Caki2 (cell line): ENCODE data around the gene DLG1. TPM values are rescaled to one million over a fixed set of nuclear protein-coding genes. Genes with fewer than 3 reads are reported as not detected.

Experiments
- DNase-seq: peaks from one replicate; pipeline ENCODE4 v3.0.0-alpha.2; 2015; ENCODE audit warnings: low read depth
- in situ Hi-C: cut with HindIII; loops from 2 replicates; pipeline ENCODE4 v1.10.0; 2016; ENCODE audit warnings: low sequenced_read_pairs, low pct_unique_long_range_greater_than_20kb, mixed read lengths
- total RNA-seq: library from RNA; depleted of rRNA; stranded (reverse); fragments of >200 nt; shearing (Covaris generic); gene quantifications from 2 replicates; pipeline ENCODE4 v1.2.3, GENCODE V29; 2014; ENCODE audit warnings: low replicate concordance

Gene DLG1
- total RNA-seq, 1 experiment from 2014 or later: 17.4 TPM

GRCh38 chr3:197021729-197022404 is 276.5 kb downstream of the DLG1 start:
- in situ Hi-C loops: no loop called here

GRCh38 chr3:197021231-197021630 is 277.2 kb downstream of the DLG1 start:
- in situ Hi-C loops: no loop called here
- DNase-seq: no peak

More at GRCh38 chr3:197021729-197022404, 276.5 kb downstream of the DLG1 start:
- no peak for DNase-seq

GRCh38 chr3:197019535-197019934 is 278.9 kb downstream of the DLG1 start:
- no peak for DNase-seq

GRCh38 chr3:197019021-197019420 is 279.4 kb downstream of the DLG1 start:
- in situ Hi-C loops: no loop called here
- no peak for DNase-seq

More at GRCh38 chr3:197019535-197019934, 278.9 kb downstream of the DLG1 start:
- in situ Hi-C loops: no loop called here

- in situ Hi-C loops: no loop called here
- no peak for DNase-seq
These were observed 281.4 kb downstream of the DLG1 start for GRCh38 chr3:197017003-197017402.

GRCh38 chr3:197015790-197016736 is 282.3 kb downstream of the DLG1 start:
- in situ Hi-C loops: no loop called here
- DNase-seq: no peak

GRCh38 chr3:197014942-197015575 is 283.4 kb downstream of the DLG1 start:
- in situ Hi-C loops: no loop called here
- DNase-seq: no peak

GRCh38 chr3:197014024-197014423 is 284.4 kb downstream of the DLG1 start:
- no peak for DNase-seq
- in situ Hi-C loops: no loop called here

- no peak for DNase-seq
- in situ Hi-C loops: no loop called here
These were observed 285.9 kb downstream of the DLG1 start for GRCh38 chr3:197012540-197012883.

GRCh38 chr3:197011780-197012539 is 286.5 kb downstream of the DLG1 start:
- in situ Hi-C loops: no loop called here
- no peak for DNase-seq

GRCh38 chr3:197010556-197011351 is 287.7 kb downstream of the DLG1 start:
- no peak for DNase-seq
- in situ Hi-C loops: no loop called here

GRCh38 chr3:197009532-197010019 is 288.8 kb downstream of the DLG1 start:
- in situ Hi-C loops: no loop called here
- DNase-seq: no peak

GRCh38 chr3:197008436-197009209 is 289.8 kb downstream of the DLG1 start:
- in situ Hi-C loops: no loop called here
- no peak for DNase-seq

- in situ Hi-C loops: no loop called here
- no peak for DNase-seq
These were observed 290.5 kb downstream of the DLG1 start for GRCh38 chr3:197007953-197008352.

- in situ Hi-C loops: no loop called here
- DNase-seq: no peak
These were observed 291.0 kb downstream of the DLG1 start for GRCh38 chr3:197007296-197007940.

- in situ Hi-C loops: no loop called here
- no peak for DNase-seq
These were observed 291.6 kb downstream of the DLG1 start for GRCh38 chr3:197006860-197007259.
